GM11168 (cell line): ENCODE results near the gene AP2A2.

ENCODE experiments used
- in situ Hi-C: fragments of 300-500 bp; cut with MboI; formaldehyde crosslinking; loops from one replicate; pipeline ENCODE4 v1.12.0; 2022; ENCODE audit warnings: low sequenced_read_pairs; ENCODE audit not compliant: unreplicated experiment

The AP2A2 gene

GRCh38 chr11:925496-926301 lies at the start of gene AP2A2:
AP2A2 (plus strand) TSS chr11:925870; CDS start chr11:926022, 152 bp downstream.
- in situ Hi-C loops: no loop called here

GRCh38 chr11:876545-876944 lies 49.1 kb upstream of the AP2A2 start:
- in situ Hi-C loops: no loop called here

- in situ Hi-C loops: no loop called here
These were observed 48.1 kb upstream of the AP2A2 start for GRCh38 chr11:877565-877964.

GRCh38 chr11:880447-880846 lies 45.2 kb upstream of the AP2A2 start:
- in situ Hi-C loops: no loop called here

GRCh38 chr11:882596-882995 lies 43.1 kb upstream of the AP2A2 start:
- in situ Hi-C loops: no loop called here

GRCh38 chr11:883527-883926 lies 42.1 kb upstream of the AP2A2 start:
- in situ Hi-C loops: no loop called here

- in situ Hi-C loops: no loop called here
These were observed 41.0 kb upstream of the AP2A2 start for GRCh38 chr11:884578-885070.

- in situ Hi-C loops: no loop called here
These were observed 39.1 kb upstream of the AP2A2 start for GRCh38 chr11:886568-886967.

GRCh38 chr11:887589-887988 lies 38.1 kb upstream of the AP2A2 start:
- in situ Hi-C loops: no loop called here

- in situ Hi-C loops: no loop called here
These were observed 37.1 kb upstream of the AP2A2 start for GRCh38 chr11:888310-889212.

- in situ Hi-C loops: no loop called here
These were observed 36.4 kb upstream of the AP2A2 start for GRCh38 chr11:889257-889656.

- in situ Hi-C loops: no loop called here
These were observed 35.8 kb upstream of the AP2A2 start for GRCh38 chr11:889687-890475.

GRCh38 chr11:890794-891540 lies 34.7 kb upstream of the AP2A2 start:
- in situ Hi-C loops: no loop called here

GRCh38 chr11:893008-893654 lies 32.5 kb upstream of the AP2A2 start:
- in situ Hi-C loops: no loop called here

GRCh38 chr11:894575-895201 lies 31.0 kb upstream of the AP2A2 start:
- in situ Hi-C loops: no loop called here

- in situ Hi-C loops: no loop called here
These were observed 30.1 kb upstream of the AP2A2 start for GRCh38 chr11:895331-896110.

GRCh38 chr11:897253-898142 lies 28.2 kb upstream of the AP2A2 start:
- in situ Hi-C loops: no loop called here
